GM19240 (cell line): ENCODE measurements around the gene LSM4.

Experiments
- DNase-seq: peaks from one replicate; pipeline ENCODE4 v3.0.0; 2011; ENCODE audit warnings: low spot score; ENCODE audit not compliant: insufficient read length

The LSM4 gene

DNA sequence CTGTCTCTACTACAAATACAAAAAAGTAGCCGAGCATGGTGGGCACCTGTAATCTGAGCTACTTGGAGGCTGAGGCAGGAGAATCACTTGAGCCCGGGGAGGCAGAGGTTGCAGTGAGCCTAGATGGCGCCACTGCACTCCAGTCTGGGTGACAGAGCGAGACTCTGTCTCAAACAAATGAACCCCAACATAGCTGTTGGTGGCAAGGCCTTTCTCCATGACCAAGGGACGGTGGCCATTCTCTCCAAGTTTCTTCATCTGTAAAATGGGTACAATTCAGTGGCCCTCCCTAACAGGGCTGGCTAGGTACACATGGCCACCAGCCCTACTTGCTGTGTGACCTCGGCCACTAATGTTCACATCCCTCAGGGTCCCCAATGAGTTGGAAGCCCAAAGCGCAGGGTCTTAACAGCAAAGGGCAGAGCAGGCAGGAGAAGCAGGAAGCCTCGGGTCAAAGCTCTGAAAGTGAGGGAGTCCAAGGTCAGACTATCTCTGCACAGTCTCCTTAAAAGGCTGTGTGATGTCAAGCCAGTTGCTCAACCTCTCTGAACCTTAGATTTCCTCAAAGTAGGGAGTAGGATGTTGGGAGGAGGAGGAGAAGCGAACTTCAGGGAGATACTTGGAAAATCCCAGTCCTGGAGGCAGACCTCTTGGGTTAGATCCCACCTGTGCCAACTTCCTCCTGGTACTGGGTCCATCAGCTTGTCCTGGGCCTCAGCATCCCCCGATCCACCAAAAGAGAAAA is 44.2 kb downstream of the LSM4 start:
- no peak for DNase-seq

DNA sequence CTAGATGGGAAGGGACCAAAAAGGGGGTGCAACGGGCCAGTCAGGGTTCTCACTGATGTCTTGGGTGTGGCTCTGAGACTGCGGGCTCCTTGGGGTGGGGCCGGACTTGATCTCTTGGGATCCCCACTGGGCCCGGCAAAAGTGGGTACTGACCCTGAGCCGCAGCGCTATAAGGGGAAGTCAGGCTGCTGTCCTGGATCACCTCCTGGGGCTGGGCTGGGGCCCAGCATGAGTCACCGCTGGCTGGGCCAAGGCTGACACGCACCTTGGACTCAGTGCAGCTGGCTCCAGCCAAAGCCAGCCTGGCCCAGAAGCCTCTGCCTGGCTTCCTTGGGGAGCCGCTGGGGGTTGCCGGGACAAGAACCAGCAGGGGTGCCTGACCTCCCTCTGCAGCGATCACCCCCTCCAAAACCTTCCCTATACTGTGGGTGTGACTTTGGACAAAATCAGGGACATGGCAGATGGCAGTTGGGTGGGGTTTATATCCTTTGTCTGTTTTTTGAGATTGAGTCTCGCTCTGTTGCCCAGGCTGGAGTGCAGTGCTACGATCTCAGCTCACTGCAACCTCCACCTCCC is 48.0 kb downstream of the LSM4 start:
- no peak for DNase-seq

DNA sequence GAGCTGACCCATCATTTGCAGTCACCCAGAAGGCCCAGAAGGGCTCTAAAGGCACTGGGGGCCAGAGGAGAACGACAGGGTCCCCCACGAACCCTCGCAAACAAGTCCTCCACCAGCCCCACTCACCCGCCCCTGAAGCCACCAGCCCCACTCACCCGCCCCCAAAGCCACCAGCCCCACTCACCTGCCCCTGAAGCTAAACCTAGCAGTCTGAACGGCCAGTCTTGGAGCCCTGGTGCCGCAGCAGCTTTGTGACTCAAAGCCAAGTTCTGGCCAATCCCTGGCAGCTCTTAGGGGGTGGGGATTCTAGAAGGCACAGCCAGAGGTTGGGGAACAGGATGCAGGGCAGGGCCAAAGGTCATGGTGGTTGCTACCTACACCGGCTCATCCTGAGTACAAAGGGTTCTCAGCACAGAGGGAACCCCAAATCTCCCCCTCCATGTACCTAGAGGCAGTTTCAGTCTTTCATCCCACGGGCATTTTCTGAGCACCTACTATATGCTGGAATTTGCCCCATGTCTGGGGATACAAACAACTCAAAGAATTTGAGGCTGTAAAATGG is 48.6 kb downstream of the LSM4 start, which contains the start of gene IQCN:
TSS of gene IQCN (minus strand) at position 234 of the 562 bp plus-strand sequence. CDS start 4,974 bp downstream, outside the sequence.
- no peak for DNase-seq

DNA sequence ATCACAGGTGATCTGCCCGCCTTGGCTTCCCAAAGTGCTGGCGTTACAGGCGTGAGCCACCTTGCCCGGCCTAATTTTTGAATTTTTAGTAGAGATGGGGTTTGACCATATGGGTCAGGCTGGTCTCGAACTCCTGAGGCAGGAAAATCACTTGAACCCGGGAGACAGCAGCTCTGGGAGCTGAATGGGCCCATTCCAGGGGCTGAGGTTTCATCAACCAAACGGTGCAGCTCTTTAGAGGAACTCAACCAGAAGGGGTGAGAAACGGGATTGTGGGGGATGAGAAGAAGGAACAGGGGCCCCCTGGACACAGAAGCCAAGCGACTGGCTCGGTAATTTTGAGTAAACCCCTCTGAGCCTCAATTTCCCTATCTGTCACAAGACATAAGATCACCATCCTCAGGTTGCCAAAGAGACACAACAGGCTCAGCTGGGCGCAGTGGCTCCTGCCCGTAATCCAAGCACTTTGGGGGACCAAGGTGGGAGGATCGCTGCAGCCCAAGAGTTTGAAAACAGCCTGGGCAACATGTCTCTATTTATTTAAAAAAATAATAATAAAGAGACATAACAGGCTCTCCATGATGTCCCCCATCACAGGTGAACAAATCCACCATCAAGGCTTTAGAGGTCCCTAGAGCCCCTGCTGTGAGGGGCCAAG is 49.2 kb downstream of the LSM4 start:
- no peak for DNase-seq

DNA sequence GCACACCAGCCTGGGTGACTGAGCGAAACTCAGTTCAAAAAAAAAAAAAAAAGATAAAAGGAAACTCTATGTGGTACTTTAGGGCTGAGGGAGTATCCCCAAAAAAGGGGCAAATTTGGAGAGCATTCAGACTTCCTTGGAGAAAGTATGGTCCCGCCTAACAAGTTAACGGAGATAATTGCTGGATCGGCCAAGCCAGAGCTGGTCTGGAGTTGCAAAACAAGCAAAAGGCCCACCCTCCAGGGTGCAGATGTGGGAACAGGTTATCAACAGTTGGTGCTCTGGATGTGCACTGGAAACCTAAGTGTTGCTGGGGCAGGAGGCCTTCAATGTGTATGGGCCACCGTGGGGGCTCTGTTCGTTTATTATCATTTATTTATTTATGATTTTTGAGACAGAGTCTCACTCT is 51.4 kb downstream of the LSM4 start:
- DNase-seq: no peak

DNA sequence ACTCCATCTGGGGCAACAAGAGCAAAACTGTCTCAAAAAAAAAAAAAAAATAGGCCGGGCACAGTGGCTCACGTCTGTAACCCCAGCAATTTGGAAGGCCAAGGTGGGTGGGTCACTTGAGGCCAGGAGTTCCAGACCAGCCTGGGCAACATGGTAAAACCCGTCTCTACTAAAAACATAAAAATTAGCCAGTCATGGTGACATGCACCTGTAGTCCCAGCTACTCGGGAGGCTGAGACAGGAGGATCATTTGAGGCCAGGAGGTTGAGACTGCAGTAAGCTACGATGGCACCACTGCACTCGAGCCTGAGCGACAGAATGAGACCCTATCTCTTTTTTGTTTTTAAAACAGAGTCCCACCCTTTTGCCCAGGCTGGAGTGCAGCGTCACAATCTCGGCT is 52.5 kb downstream of the LSM4 start:
- no peak for DNase-seq

DNA sequence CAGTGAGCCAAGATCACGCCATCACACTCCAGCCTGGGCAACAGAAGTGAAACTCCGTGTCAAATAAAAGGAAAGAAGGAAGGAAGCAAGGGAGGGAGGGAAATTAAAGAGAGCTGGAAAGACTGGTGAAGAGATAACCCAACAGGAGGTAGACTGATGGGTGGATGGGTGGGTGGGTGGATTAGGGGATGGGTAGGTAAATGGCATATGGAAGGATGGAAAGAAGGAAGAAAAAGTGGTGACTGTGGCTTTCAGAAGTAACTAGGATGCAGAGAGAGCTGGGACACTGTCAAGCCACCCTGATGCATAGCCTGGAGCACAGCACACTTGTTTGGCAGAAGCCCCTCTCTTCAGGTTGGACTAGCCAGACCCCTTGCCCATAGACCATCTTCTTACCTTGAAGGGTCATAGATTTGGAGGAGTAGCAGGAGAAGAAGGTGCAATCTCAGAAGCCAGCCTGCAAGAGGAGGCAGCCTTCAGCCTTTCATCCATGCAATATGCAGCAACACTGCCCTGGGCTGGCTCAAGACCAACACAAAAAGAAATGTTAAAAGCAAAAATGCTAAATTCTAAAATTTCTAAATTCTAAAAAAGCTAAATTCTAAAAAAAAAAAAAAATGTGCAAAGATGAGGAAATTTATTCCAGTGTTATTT is 53.7 kb downstream of the LSM4 start:
- DNase-seq: no peak

DNA sequence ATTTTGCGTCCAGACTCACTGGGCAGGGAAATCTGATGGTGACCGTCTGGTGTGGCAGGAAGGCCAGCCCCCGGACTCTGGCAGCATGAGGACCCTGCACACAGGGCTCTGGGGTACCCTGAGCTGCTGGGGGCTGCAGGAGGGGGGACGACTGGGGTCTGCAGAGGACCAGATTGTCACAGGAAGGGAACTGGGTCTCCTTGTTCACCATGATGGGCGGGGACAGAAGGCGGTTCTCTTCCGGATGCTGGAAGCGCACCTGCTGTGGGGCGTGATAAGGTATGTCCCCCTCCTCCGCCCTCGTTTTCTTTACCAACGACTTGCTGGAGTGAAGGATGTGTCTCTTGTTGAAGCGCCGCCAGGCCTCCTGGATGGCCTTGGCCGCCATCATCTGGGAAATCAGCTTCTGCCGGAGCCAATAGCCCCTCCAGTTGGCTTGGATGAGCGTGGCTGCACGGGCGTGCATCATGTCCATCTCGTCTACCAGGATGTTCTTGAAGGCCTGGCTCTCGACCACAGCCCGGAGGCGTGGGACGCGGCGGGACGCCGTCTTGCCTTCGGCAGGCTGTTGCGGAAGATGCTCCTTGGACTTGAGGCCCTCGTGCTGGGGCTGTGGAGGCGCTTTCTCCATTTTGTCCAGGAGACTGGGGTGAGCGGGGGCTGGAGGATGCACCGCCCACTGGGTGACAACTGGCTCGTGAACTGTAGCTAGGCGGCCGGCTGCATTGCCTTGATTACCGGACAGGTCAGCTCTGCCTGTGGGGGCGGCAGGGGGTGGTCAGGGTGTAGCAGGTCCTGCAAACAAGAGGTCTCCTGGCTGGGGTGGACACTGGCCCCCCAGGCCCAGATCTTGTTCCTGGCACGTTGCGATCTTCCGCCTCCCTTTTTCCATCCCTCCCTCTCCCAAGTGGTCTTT is 55.8 kb downstream of the LSM4 start:
- no peak for DNase-seq

DNA sequence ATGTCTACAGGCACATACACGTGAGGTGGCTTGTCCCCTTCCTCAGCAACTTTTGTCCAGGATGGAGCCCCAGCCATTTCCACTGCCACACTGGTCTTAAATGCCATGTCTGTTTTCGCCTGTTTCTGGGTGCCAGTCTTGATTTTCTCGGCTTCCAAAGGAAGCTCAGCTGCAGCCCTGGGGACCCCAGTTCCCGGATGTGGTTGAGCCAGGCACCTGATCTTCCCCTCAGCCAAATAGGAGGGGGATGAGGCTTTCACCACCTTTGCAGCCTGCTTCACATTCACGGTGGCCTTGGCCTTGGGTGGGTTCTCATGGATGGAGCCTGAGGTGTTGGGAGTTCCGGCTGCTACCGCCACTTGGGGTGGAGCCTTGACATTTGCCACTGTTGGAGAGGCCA is 57.3 kb downstream of the LSM4 start:
- DNase-seq: no peak

DNA sequence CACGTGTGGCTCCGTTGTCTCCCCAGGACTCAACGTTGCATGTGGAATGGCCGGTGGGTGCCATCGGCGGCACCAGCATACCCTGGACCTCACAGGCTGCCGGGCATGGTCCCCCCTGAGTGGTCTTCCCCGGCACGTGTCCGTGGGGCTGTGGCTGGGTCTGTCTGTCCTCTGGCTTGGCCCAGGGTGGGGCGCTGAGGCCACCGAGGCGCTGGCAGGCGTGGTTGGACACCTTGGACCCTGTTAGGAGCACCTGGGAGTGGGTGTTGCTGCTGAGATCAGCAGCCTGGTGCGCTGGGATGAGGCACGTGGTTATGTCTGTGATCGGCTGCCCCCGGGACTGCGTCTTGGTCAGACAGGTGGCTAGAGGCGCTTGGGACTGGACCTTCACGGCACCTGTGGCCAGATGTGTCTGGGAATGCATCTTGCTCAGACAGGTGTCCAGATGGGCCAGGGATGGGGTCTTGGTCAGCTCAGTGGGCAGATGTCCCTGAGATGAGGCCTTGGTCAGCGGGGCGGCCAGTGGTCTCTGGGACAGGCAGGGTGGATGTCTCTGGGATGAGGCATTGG is 57.8 kb downstream of the LSM4 start:
- no peak for DNase-seq

DNA sequence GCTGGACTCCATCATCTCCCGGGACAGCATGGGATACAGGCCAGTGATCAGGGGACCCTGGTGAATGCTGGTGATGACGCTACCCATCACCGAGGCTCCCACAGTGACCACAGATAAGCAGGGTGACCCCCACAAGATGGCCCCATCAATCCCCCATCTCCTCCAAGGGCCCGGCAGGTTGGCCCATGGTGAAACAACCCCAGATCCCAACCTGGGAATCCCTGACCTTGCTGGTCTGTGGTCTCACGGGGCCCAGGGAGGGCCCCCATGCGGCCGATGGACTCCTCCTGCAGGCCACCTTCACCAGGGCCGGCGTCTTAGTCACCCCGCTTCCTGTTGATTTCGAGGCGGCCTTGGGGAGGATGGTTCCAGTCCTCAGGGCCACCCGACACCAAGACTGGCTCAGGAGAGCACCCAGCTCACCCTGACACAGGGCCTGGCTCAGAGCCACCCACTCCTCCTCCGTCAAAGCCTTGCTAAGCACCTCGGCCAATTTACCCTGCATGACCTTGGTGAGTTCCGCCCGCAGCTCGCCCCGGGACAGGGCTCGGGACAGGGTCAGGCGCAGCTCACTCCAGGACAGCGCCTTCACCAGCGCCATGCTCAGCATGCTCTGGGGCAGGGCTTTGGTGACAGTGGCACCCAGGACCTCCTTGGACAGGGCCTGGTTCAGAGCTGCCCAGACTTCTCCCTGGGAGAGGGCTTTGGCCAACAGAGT is 58.6 kb downstream of the LSM4 start:
- no peak for DNase-seq

DNA sequence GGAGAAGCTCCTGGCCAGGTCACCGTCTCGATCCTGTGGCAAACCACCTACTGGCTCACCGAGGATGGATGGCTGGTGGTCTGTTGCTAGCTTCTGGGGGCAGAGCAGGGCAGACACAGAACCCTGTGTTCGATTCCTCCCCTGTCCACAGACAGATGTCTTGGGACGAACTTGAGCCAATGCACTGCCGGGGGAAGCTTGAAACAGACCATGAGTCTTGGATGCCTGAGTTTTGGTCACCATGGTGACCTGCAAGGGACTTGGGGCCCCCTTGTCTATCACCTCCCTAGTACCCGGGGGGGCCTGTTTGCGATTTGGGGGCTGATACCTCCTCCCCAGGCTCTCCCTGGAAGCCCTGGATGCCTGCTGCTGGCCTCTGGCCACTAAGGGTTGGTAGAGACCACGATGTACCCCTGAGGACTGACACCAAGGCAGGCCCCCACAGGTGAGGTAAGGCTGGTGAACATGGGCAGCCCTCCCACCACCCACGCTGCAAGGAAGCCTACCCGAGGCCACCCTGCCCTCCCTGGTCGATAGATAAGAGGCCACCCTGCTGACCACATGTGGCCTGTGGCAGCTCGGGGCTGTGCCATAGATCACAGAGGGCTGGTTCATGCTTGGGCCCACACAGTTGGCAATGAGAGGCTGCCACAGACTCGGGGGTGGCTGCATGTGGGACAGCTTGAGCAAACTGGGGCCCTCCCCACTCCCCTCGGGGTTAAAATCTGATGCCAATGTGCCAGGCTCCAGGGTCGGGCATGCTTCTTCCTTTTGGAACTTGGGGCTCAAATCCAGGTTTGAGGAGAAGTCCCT is 59.3 kb downstream of the LSM4 start:
- no peak for DNase-seq

DNA sequence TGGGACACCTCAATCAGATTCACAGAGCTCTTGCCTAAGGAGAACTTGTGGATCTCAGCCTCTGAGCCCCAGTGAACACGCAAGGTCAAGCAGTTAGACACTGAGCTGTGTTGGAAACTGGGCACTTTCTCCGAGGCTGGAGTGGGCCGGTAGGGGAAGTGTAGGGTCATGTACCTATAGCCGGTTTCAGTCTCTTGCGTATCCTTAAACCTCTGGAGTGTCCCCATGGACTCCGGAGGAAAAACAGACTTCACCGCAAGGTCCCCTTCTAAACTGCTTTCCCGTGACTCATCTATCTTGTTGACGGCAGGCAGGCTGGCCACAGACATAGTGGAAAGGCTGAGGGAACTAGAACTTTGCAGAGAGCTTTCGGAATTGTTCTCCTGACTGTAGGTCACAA is 60.0 kb downstream of the LSM4 start:
- no peak for DNase-seq

DNA sequence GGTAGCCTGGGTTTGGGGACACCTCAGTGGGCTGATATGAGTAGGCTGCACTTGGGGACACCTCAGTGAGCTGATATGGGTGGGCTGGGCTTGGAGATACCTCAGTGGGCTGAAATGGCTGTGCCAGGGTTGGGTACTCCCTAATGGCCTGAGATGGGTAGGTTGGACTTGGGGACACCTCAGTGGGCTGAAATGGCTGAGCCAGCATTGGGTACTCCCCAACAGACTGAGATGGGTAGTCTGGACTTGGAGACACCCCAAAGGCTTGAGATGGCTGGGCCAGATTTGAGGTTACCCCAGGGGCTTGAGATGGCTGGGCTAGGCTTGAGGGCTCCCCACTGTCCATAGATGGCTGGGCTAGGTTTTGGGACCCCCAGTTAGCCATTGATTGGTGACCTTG is 60.7 kb downstream of the LSM4 start:
- DNase-seq: no peak

DNA sequence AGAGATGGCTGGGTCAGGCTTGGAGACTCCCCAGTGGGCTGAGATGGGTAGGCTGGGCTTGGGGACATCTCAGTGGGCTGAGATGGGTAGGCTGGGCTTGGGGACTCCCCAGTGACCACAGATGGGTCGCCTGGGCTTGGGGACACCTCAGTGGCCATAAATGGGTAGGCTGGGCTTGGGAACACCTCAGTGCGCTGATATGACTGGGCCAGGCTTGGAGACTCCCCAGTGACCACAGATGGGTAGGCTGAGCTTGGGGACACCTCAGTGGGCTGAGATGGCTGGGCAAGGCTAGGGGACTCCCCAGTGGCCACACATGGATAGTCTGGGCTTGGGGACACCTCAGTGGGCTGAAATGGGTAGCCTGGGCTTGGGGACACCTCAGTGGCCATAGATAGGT is 61.4 kb downstream of the LSM4 start:
- DNase-seq: no peak

DNA sequence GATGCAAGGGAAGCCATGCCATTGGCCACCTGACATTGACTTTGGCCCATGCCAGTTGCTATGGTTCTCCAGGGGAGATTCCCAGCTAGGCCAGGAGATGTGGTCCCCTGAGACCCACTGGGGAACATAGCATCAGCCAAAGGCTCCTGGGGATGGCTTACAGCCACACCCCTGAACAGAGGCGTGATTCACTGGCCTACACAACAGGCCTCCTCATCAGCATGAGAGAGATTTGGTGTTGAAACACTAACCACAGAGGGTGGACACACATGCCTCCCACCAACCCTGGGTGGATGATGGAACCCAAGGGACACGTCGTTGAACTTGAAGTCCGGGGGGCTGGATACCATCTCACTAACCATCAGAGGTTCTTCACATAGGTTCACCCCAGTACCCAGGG is 63.0 kb downstream of the LSM4 start:
- no peak for DNase-seq

DNA sequence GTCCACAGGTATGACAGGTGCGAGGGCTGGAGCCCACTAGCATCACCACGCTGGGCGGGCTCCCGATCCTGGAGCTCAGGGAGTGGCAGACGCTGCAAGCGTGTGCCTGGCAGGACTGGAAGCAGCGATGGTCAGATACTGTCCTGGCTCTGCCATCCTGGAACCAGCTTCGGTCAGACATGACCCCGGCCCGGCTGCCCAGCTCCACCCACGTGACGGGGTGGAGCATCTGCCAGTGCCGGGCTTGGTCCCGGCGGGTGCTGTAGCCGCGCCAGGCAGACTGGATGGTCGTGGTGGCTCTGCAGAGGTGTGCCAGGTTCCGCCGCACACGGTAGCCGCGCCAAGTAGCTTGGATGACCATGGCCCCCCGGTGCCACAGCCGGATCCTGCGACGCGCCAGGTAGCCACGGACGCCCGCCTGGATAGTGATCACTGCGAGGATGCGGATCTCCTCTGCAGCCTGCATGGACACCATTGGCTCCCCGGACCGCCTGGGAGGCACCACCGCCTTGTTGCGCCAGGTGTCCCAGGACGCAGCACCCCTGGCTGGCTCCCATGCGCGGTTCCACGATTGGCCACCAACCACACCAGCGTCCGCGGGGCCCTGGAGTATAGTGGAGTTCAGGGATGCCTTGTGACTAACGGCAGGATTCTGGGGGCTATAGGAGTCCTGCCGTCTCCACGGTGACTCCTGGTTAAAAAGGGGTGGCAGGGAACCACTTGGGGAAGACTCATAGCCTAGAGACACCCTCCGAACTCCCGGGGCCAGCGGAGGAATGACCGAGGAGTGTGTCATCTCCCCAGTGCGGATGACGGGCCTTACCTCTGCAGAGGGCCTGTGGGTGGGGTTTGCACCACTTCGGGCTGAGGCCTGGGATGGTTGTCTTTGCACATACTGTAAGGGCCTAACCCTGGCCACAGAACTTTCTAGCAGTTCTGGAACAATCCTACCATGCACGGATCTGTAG is 65.1 kb downstream of the LSM4 start:
- no peak for DNase-seq
